ENCODE data around the gene OR2A5.

The OR2A5 gene

GRCh38 chr7:144074374-144074773 is 25.6 kb downstream of the OR2A5 start:
- no peak overlapping the region for H3K4me3 ChIP-seq (ENCODE audit: control insufficient read depth, low read depth, low read length)
- DNase-seq (ENCODE audit: low read depth), result no peak
- TF ChIP-seq, protein P1, sequence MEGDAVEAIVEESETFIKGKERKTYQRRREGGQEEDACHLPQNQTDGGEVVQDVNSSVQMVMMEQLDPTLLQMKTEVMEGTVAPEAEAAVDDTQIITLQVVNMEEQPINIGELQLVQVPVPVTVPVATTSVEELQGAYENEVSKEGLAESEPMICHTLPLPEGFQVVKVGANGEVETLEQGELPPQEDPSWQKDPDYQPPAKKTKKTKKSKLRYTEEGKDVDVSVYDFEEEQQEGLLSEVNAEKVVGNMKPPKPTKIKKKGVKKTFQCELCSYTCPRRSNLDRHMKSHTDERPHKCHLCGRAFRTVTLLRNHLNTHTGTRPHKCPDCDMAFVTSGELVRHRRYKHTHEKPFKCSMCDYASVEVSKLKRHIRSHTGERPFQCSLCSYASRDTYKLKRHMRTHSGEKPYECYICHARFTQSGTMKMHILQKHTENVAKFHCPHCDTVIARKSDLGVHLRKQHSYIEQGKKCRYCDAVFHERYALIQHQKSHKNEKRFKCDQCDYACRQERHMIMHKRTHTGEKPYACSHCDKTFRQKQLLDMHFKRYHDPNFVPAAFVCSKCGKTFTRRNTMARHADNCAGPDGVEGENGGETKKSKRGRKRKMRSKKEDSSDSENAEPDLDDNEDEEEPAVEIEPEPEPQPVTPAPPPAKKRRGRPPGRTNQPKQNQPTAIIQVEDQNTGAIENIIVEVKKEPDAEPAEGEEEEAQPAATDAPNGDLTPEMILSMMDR (IDR thresholded peaks at IDR 0.05; ENCODE audit: control insufficient read depth, insufficient read depth, low read depth, low read length, missing control alignments), result no peak

DNA sequence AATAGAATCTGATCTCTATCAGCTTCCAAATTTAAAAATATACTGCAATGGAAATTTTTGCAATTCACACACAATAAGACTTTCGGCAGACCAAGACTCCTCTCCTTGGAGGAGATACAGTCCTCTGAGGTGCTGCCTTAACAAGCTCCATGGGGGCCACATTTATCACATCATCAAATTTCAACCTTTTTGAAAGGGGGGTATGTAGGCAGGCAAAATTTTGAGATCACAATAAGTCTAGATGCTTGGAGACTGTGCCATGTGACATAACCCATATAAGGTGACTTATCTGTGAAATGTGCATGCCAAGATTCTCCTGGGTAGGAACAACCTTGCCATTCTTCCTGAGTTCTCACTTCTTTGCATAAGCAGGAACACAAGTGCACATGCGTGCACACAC is 37.2 kb downstream of the OR2A5 start, which contains the start of gene OR2A12:
OR2A12 (plus strand) TSS at position 301 of the 400 bp plus-strand sequence. CDS start 8,830 bp downstream, outside the sequence.
- TF ChIP-seq, protein P1 (IDR thresholded peaks at IDR 0.05; ENCODE audit: control insufficient read depth, insufficient read depth, low read depth, low read length, missing control alignments), result no peak
- H3K4me3 ChIP-seq (ENCODE audit: control insufficient read depth, low read depth, low read length), result no peak within 1 kb of the TSS
- DNase-seq (ENCODE audit: low read depth), result no peak

GRCh38 chr7:144086730-144087129 is 38.0 kb downstream of the OR2A5 start:
- TF ChIP-seq, protein P1 (IDR thresholded peaks at IDR 0.05; ENCODE audit: control insufficient read depth, insufficient read depth, low read depth, low read length, missing control alignments), result no peak
- no peak overlapping the region for H3K4me3 ChIP-seq (ENCODE audit: control insufficient read depth, low read depth, low read length)
- DNase-seq (ENCODE audit: low read depth), result no peak

DNA sequence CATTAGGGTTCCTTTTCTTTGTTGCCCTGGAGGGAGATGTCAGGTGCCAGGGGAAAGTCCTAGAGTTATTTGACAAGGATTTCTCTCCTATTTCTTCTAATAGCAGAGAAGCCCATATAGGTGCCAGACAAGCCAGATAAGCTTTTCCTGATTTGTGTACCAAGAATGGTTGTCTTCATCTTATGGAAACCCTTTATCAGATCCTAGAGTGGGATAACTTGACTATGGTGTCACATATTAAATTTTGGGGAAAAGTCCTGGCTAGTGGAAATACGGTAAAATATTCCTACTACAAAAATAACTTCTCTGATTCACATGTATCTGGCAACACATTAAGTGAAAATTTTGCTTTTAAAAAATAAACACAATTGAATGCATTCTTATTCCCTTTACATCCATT is 38.5 kb downstream of the OR2A5 start:
- TF ChIP-seq, protein P1 (IDR thresholded peaks at IDR 0.05; ENCODE audit: control insufficient read depth, insufficient read depth, low read depth, low read length, missing control alignments), result no peak
- no peak overlapping the region for H3K4me3 ChIP-seq (ENCODE audit: control insufficient read depth, low read depth, low read length)
- no peak for DNase-seq (ENCODE audit: low read depth)

DNA sequence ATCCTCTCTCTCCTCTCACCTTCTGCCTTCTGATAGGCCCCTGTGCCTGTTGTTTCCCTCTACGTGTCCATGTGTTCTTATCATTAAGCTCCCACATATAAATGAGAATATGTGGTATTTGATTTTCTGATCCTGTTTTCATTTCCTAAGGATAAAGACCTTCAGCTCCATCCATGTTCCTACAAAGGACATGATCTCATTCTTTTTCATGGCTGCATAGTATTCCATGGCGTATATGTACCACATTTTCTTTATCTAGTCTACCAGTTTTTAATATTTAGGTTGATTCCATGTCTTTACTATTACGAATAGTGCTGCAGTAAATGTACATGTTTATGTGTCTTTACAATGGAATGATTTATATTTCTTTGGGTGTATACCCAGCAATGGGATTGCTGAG is 41.9 kb downstream of the OR2A5 start:
- TF ChIP-seq, protein P1 (IDR thresholded peaks at IDR 0.05; ENCODE audit: control insufficient read depth, insufficient read depth, low read depth, low read length, missing control alignments), result no peak
- no peak for DNase-seq (ENCODE audit: low read depth)
- H3K4me3 ChIP-seq (ENCODE audit: control insufficient read depth, low read depth, low read length), result no peak overlapping the region

DNA sequence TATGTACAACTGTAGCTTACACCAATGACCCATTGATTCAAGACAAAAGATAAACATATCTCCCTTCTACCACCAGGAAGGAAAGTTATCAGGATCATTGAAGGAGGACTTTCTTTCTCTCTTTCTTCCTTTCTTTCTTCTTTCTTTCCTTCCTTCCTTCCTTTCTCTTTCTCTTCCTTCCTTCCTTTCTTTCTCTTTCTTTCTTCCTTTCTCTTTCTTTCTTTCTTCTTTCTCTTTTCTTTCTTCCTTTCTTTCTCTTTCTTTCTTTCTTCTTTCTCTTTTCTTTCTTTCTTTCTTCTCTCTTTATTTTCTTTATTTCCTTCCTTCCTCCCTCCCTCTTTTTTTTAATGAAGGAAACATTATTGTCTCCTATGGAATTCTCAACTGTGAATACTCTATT is 50.0 kb downstream of the OR2A5 start:
- DNase-seq (ENCODE audit: low read depth), result no peak
- TF ChIP-seq, protein P1 (IDR thresholded peaks at IDR 0.05; ENCODE audit: control insufficient read depth, insufficient read depth, low read depth, low read length, missing control alignments), result no peak
- no peak overlapping the region for H3K4me3 ChIP-seq (ENCODE audit: control insufficient read depth, low read depth, low read length)

DNA sequence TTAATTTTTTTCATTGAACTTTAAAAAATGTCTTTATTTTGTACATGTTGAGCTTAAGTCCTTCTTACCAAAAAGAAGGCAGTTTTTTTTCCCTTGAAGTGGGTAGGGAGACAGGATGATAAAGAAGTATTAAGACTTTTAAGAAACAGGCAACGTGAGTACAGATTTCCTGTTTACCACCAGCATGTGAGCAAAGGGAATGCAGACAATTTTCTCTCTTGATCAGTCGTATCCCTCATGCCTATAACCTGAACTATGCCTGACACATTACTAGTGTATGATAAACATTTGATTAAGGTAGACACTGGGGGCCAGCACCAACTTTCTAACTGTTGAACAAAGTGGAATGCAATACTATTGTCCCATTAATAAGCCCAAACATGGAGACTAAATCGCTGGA is 51.9 kb downstream of the OR2A5 start:
- no peak overlapping the region for H3K4me3 ChIP-seq (ENCODE audit: control insufficient read depth, low read depth, low read length)
- no peak for DNase-seq (ENCODE audit: low read depth)
- TF ChIP-seq, protein P1 (IDR thresholded peaks at IDR 0.05; ENCODE audit: control insufficient read depth, insufficient read depth, low read depth, low read length, missing control alignments), result no peak

Measured in AG09309 (cell line).